ENCODE results near the gene MIEF2. TPM values are rescaled to one million over a fixed set of nuclear protein-coding genes. Genes with fewer than 3 reads are reported as not detected.
"Not testable (repeated sequence)": the region's sequence is repeated elsewhere in the genome, so short reads cannot be mapped to it uniquely, and the experiment has no call there.

MIEF2 gene
- polyA plus RNA-seq, 10 donors = 8.7 to 13.8 (median 10.3) TPM

DNA sequence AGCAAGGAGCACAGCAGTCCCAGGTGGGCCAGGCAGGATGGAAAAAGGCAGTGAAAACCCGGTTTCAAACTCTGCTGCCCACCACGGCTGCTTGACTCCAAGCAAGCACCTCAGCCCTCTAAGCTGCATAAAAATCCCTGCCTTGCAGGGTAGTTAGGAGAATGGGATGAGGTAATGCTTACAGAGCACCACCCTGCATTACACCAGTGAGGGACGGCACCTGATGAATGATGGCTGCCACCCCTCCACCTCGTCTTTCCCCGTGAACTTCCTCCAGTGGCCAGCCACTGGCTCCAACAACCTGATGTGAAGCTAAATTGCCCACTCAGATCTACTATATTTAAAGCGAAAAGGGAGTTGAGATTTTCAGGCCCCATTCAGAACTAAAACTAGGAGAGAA, 21.3 kb downstream of the MIEF2 start:
- no peak for DNase-seq

DNA sequence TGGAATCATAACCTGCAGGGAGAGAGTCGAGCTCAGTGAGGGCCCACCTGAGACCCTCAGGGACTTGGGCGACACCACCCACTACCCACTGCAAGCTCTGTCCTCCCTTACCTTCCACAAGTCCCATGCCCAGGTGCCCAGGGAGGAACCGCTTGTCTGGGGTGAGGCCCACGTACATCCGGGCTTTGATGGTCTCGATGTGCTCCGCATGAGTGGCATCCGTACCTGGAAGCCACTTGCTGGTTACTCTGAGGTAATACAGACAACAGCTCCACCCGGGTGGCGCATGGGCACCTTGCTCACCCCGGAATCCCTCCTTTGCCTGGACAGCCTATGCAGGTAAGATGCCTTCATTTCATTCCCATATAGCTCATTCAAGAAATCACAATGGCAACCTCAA, 24.8 kb downstream of the MIEF2 start:
- no peak for DNase-seq

GRCh38 chr17:18291718-18292540, 31.5 kb downstream of the MIEF2 start:
- DNase-seq = no peak

DNA sequence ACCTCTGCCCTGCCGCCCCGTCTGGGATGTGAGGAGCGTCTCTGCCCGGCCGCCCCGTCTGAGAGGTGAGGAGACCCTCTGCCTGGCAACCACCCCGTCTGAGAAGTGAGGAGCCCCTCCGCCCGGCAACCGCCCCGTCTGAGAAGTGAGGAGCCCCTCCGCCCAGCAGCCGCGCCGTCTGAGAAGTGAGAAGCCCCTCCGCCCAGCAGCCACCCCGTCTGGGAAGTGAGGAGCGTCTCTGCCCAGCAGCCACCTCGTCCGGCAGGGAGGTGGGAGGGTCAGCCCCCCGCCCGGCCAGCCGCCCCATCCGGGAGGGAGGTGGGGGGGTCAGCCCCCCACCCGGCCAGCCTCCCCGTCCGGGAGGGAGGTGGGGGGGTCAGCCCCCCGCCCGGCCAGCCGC, 37.6 kb downstream of the MIEF2 start:
- DNase-seq = not testable (repeated sequence)

- DNase-seq = no peak
Measured at GRCh38 chr17:18300725-18301480, 40.4 kb downstream of the MIEF2 start.

DNA sequence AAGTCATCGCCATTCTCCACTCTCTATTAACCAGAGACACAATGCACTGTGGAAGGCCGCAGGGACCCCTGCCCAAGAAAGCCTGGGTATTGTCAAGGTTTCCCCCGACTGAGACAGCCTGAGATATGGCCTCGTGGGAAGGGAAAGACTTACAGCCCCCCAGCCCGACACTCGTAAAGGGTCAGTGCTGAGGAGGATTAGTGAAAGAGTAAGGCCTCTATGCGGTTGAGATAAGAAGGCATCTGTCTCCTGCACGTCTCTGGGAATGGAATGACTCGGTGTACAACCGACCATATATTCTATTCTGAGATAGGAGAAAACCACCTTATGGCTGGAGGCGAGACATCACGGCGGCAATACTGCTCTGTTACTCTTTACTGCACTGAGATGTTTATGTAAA, 42.7 kb downstream of the MIEF2 start:
- not testable (repeated sequence) for DNase-seq

DNA sequence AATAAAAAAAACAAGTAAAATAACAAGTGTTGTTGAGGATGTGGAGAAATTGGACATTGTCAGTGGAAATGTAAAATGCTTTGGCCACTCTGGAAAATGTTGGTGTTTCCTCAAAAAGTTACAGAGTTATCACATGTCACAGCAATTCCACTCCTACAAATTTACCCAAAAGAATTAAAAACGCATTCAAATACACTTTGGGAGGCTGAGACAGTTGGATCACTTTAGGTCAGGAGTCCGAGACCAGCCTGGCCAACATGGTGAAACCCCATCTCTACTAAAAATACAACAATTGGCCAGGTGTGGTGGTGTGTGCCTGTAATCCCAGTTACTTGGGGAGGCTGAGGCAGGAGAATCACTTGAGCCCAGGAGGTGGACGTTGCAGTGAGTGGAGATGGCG, 48.7 kb downstream of the MIEF2 start:
- DNase-seq = no peak

GRCh38 chr17:18314059-18314730, 53.7 kb downstream of the MIEF2 start:
- no peak for DNase-seq

DNA sequence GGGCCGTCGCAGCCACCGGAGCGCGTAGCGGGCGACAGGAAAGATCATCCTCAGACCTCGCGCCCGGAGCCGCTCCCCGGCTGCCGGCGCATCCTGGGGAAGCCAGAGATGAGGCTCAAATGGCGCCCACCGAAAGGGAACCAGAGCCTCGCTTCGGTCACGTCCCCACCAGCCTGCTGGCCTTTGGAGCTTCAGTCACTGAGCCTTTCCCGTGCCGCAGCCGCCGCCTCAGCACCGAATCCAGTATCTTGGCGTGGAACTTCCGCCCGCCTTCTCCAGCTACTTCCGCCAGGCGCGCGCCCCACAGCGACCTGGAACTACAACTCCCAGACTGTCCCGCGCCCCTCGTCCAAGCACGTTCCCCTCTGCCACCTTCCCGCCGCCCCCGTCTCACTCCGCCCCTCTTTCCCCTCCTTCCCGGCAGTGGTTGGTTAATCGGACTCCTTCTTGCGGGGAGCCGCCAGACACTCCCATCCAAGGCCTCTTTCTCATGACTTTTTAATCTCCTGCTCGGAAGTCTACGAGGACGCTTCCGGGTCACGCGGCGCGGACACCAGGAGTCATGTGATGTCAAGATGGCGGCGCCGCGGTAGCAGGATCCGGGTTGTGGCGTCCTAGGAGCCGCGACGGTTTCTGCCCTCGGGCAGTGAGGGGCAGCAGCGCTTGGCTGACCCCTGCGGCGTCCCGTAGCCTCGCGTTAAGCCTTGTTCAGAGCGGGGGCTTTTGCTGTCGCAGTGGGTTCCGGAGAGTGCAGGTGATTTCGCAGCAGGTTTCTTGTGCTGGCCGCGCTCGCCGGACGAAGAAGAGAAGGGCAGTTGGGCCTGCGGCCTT, 54.5 kb downstream of the MIEF2 start, which contains the start of the genes SMCR8 and TOP3A:
Gene SMCR8, plus strand, starts transcription at position 563 of the 831 bp plus-strand sequence. CDS start 497 bp downstream, outside the sequence.
Gene TOP3A, minus strand, starts transcription at position 264 of the 831 bp plus-strand sequence. Its CDS starts 216 bp downstream, at position 48.
- DNase-seq = peak; percentile 98 to 99 (median 99)

DNA sequence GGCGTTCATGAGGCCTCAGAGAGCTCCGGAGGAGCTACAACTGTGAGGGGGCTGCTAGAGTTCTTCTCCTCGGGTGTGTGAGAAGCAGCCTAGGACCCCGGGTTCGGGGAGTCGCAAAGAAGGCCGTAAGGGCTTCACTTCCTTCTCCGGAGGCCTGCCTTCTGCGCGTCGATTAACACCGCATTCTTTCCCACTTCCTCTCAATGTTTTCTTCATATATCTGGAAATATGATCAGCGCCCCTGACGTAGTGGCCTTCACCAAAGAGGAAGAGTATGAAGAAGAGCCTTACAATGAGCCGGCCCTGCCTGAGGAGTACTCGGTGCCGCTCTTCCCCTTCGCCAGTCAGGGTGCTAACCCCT, 55.1 kb downstream of the MIEF2 start:
- no peak for DNase-seq

GRCh38 chr17:18315961-18316360, 55.5 kb downstream of the MIEF2 start:
- no peak for DNase-seq

Other genes starting within 250 kb of the MIEF2 start
- gene ATPAF2, start 221.5 kb upstream of the MIEF2 start, polyA plus RNA-seq (ENCODE audit: insufficient read length in 10 of 10) = 10 to 100 TPM; 13.5 to 19.9 (median 14.5) TPM
- gene GID4, start 221.3 kb upstream of the MIEF2 start, polyA plus RNA-seq (ENCODE audit: insufficient read length in 10 of 10) = 10 to 100 TPM in 9 of 10 donors, 1 to 10 TPM in 1; 9.9 to 13.9 (median 11.5) TPM
- 10 to 100 TPM; 22.4 to 27.3 (median 23.9) TPM for gene DRG2, start 172.7 kb upstream of the MIEF2 start, polyA plus RNA-seq (ENCODE audit: insufficient read length in 10 of 10)
- 1 to 10 TPM in 5 of 10 donors, under 1 TPM in 5; 0.72 to 2.0 (median 1.1) TPM for gene MYO15A, start 151.9 kb upstream of the MIEF2 start, polyA plus RNA-seq (ENCODE audit: insufficient read length in 10 of 10)
- 10 to 100 TPM; 59.0 to 76.1 (median 67.5) TPM for gene ALKBH5, start 76.8 kb upstream of the MIEF2 start, polyA plus RNA-seq (ENCODE audit: insufficient read length in 10 of 10)
- gene LLGL1, start 35.0 kb upstream of the MIEF2 start, polyA plus RNA-seq (ENCODE audit: insufficient read length in 10 of 10) = 10 to 100 TPM; 17.0 to 32.1 (median 23.0) TPM
- gene FLII, start 1.9 kb upstream of the MIEF2 start, polyA plus RNA-seq (ENCODE audit: insufficient read length in 10 of 10) = 100 to 1,000 TPM; 139 to 177 (median 156) TPM
- 10 to 100 TPM; 20.5 to 37.2 (median 28.5) TPM for gene TOP3A, start 54.3 kb downstream of the MIEF2 start, polyA plus RNA-seq (ENCODE audit: insufficient read length in 10 of 10)
- gene SMCR8, start 54.6 kb downstream of the MIEF2 start, polyA plus RNA-seq (ENCODE audit: insufficient read length in 10 of 10) = 1 to 10 TPM; 7.3 to 9.6 (median 8.5) TPM
- gene SHMT1, start 102.9 kb downstream of the MIEF2 start, polyA plus RNA-seq (ENCODE audit: insufficient read length in 10 of 10) = 10 to 100 TPM in 6 of 10 donors, 1 to 10 TPM in 4; 6.6 to 14.2 (median 10.3) TPM
- gene EVPLL, start 117.1 kb downstream of the MIEF2 start, polyA plus RNA-seq (ENCODE audit: insufficient read length in 10 of 10) = under 1 TPM in 1 of 10 donors, not detected in 9; 0.24 TPM
- gene LGALS9C, start 216.1 kb downstream of the MIEF2 start, polyA plus RNA-seq (ENCODE audit: insufficient read length in 10 of 10) = under 1 TPM in 2 of 10 donors, not detected in 8; 0.21 to 0.25 TPM

Data from muscle of back (tissue), 11 donors.